ENCODE results near the gene KRT37. TPM values are rescaled to one million over a fixed set of nuclear protein-coding genes. Genes with fewer than 3 reads are reported as not detected.
"Not testable (repeated sequence)": the region's sequence is repeated elsewhere in the genome, so short reads cannot be mapped to it uniquely, and the experiment has no call there.

KRT37 gene
- total RNA-seq, 4 donors from 2014 or later, result not detected

DNA sequence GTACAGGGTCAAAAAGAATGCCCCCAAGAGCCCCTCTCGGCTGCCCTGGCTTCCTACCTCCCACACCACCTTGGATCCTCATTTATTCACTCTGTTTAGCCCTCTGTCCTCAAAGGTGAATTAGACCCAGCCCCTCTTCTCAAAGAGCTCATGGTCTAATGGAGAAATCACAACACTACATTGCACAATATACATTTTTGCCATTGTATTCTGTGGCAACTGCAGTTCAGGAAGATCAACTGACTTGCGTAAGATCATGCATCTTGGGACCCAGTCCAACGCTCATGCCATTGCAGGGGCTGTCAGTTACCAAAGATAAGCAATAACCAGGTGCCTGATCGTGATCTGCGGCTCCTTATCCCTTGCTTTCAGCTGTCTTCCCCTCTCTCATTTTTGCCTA is 15.0 kb upstream of the KRT37 start:
- DNase-seq (ENCODE audit: low spot score) (no peak), ATAC-seq (ENCODE audit: low FRiP score) (no peak)
- TF ChIP-seq, protein P1, sequence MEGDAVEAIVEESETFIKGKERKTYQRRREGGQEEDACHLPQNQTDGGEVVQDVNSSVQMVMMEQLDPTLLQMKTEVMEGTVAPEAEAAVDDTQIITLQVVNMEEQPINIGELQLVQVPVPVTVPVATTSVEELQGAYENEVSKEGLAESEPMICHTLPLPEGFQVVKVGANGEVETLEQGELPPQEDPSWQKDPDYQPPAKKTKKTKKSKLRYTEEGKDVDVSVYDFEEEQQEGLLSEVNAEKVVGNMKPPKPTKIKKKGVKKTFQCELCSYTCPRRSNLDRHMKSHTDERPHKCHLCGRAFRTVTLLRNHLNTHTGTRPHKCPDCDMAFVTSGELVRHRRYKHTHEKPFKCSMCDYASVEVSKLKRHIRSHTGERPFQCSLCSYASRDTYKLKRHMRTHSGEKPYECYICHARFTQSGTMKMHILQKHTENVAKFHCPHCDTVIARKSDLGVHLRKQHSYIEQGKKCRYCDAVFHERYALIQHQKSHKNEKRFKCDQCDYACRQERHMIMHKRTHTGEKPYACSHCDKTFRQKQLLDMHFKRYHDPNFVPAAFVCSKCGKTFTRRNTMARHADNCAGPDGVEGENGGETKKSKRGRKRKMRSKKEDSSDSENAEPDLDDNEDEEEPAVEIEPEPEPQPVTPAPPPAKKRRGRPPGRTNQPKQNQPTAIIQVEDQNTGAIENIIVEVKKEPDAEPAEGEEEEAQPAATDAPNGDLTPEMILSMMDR (IDR thresholded peaks at IDR 0.05), result no peak

GRCh38 chr17:41437769-41438168 is 13.4 kb upstream of the KRT37 start:
- TF ChIP-seq, protein P1 (IDR thresholded peaks at IDR 0.05), result no peak

GRCh38 chr17:41437254-41437653 is 12.9 kb upstream of the KRT37 start:
- TF ChIP-seq, protein P1 (IDR thresholded peaks at IDR 0.05), result no peak
- no peak for DNase-seq (ENCODE audit: low spot score)
- ATAC-seq (ENCODE audit: low FRiP score), result no peak

More at GRCh38 chr17:41437769-41438168, 13.4 kb upstream of the KRT37 start:
- no peak for DNase-seq (ENCODE audit: low spot score)
- no peak for ATAC-seq (ENCODE audit: low FRiP score)

GRCh38 chr17:41434415-41434814 is 10.0 kb upstream of the KRT37 start:
- TF ChIP-seq, protein P1 (IDR thresholded peaks at IDR 0.05), result no peak
- no peak for DNase-seq (ENCODE audit: low spot score)
- no peak for ATAC-seq (ENCODE audit: low FRiP score)

DNA sequence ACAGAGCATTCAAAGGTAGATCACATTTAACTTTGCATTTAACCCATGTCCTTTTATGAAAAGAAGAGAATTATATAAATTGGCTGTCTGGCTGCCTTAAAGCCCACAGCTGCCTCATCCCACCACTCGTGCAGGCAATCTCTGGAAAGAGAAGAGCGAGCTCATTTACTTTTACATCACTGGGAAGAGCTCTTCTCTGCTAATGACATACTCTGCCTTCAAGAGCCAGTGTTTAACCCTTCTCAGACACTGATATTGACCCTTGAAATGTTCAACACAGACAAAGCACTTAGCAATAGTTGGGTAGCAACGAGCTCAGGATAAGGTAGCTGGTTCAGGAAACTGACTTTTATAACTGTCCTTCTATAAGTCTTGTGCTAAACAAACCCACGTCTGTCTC is 9.6 kb upstream of the KRT37 start:
- no peak for ATAC-seq (ENCODE audit: low FRiP score)
- TF ChIP-seq, protein P1 (IDR thresholded peaks at IDR 0.05), result no peak

DNA sequence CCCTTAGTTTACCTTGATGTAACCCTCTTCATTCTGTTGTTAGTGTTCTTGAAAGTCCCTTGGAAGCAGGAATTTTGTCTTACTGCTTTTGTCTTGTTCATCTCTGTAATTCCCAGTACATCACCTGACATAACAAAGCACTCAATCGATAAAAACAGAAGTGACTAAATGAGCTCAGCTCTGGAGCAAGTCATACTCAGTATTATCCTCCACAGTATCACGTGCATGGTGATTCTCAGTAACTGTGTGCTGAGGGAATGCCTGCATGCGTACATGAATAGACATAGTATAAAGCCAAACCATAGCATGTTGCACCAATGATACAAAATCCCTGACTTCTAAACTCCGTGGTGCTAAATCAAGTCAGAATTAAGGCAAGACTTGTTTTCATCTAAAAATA is 9.2 kb upstream of the KRT37 start:
- TF ChIP-seq, protein P1 (IDR thresholded peaks at IDR 0.05), result no peak
- ATAC-seq (ENCODE audit: low FRiP score) (no peak), DNase-seq (ENCODE audit: low spot score) (no peak)

More for the DNA sequence above, 9.6 kb upstream of the KRT37 start:
- DNase-seq (ENCODE audit: low spot score), result no peak

DNA sequence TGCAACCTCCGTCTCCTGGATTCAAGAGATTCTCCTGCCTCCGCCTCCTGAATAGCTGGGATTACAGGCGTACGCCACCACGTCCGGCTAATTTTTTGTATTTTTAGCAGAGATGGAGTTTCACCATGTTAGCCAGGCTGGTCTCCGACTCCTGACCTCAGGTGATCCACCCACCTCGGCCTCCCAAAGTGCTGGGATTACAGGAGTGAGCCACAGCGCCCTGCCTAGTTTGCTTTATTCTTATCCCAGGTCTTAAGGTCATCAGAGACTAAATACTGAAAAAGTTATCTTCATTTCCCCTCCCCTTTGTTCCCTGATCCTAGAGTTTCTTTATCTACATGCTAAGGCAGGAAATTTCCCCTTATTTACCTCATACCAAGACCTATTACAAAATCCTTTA is 6.0 kb upstream of the KRT37 start:
- not testable (repeated sequence) for DNase-seq (ENCODE audit: low spot score); ATAC-seq (ENCODE audit: low FRiP score)

DNA sequence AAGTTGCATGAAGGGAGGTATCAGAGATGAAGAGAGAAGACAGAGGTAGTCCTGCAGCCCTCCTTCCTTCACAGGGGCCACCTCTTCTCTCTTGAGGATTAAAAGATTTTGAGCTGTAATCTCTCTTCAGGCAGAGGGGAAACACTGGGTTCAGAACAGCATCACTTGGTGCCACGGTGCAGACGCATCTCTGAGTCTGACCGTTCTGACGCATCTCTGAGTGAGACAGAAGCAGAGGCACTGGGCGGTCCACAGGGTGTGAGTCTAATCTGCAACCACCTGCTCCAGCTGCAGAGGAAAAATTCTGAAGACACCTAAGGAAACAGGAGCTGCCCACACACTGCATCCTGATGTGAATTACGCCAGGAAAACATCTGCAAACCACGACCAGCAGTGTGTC is 5.3 kb upstream of the KRT37 start:
- TF ChIP-seq, protein P1 (IDR thresholded peaks at IDR 0.05), result no peak
- DNase-seq (ENCODE audit: low spot score) (no peak), ATAC-seq (ENCODE audit: low FRiP score) (no peak)
